GM08714 (cell line): ENCODE data around the gene GPR107.

Experiments
- H3K4me3 ChIP-seq: fragments of 200-500 bp; sonication (Bioruptor generic); 2 replicates; pipeline ENCODE4 v1.5.1; 2014; ENCODE audit warnings: mild to moderate bottlenecking, low read length, inconsistent platforms
- ZNF274 ChIP-seq: IDR thresholded peaks from 2 replicates; pipeline ENCODE4 v1.6.1; 2012; ENCODE audit warnings: mild to moderate bottlenecking, low read depth, low read length

Gene GPR107

DNA sequence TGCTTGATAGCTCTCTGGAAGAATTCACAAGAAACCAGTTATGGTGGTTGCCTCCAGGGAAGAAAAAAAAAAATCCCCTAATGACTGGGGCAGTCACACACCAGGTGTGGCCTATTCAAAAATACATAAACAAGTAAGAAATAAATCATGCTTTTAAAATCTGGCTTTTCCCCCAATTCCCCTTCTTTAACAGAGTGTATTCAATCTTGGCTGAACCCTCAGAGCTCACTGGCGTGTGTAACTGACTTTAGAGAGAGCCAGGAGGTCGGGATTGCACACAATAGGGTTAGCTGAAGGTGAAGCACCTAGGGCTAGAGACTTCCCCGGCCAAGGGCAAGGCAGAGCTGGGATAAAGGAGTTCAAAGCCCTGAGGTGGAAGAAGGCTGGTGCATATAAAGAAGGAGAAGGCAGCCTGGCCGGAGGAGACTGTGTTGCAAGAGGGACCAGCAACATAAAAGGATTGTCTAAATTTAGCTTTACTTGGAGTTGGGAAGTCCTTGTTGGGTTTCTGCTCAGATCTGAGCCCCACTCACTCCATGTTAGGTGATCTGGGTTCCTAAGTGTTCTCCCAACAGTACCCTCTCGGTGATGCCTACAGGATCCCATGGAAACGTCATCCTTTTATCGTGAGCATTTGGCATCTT, 30.4 kb upstream of the GPR107 start:
- TF ChIP-seq ZNF274: no peak
- H3K4me3 ChIP-seq: peak overlapping the region; percentile 40; the same call in 1 of the 2 replicates

DNA sequence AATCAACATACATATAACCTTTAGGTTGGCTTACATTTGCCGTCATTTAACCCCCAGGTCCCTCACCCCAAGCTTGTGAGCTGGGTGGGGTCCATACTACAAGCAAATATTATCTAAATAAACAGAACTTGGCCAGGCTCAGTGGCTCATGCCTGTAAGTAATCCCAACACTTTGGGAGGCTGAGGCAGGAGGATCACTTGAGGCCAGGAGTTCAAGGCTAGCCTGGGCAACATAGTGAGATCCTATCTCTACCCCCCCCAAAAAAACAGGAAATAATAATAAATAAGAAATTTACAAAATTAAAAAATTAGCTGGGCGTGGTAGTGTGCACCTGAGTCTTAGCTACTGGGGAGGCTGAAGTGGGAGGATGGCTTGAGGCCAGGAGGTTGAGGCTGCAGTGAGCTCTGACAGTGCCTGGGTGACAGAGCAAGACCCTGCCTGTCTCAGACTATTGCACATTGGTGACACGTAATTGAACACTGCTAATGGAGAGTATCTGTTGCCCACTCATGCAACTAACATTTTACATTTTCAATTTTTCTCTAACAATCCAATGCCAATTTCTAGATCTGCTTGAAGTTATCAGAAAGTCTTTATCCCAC, 29.6 kb upstream of the GPR107 start:
- H3K4me3 ChIP-seq: peak overlapping the region; percentile 40; the same call in 1 of the 2 replicates
- no peak for TF ChIP-seq ZNF274

DNA sequence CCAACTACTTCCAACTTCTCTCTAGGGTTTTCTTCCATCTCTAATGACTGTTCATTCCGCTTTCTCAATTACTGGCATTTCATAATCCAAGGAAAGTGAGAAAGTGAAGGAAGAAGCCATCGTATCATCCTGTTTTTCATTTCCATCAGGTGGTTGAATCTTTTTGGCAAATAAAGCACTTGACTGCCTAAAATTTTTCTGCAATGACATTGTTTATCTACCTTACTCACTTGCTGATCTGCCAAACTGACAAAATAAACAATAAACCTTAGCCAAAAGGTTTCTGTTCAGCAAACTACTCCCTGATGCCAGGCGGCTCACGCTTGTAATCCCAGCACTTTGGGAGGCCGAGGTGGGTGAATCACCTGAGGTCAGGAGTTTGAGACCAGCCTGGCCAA, 29.1 kb upstream of the GPR107 start:
- no peak overlapping the region for H3K4me3 ChIP-seq
- no peak for TF ChIP-seq ZNF274

DNA sequence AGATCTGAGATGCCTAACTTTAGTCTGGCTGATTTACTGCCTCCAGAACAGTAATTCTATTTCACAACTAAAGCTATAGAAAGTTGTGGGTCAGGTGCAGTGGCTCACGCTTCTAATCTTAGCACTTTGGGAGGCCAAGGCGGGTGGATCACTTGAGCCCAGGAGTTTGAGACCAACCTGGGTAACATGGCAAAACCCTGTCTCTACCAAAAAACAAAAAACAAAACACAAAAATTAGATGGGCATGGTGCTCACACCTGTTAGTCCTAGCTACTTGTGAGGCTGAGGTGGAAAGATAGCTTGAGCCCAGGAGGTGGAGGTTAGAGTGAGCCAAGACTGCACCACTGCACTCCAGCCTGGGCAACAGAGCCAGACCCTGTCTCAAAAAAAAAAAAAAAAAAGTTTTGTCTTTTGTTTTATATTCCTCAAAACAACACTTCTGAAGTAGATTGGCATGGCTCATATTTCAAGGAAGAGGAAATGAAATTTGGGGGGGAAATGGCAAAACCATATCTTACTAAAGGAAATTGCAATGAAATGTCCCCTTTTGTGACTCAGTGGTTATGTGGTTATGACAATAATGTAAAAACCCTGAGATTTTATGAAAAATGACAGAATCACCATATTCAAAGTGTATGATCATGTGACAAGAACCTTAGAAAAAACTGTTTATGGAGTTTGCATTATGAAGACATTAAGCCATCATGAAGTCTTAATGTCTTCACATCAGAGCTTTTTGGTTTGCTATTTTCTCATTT, 26.9 kb upstream of the GPR107 start:
- H3K4me3 ChIP-seq: no peak overlapping the region
- TF ChIP-seq ZNF274: no peak

DNA sequence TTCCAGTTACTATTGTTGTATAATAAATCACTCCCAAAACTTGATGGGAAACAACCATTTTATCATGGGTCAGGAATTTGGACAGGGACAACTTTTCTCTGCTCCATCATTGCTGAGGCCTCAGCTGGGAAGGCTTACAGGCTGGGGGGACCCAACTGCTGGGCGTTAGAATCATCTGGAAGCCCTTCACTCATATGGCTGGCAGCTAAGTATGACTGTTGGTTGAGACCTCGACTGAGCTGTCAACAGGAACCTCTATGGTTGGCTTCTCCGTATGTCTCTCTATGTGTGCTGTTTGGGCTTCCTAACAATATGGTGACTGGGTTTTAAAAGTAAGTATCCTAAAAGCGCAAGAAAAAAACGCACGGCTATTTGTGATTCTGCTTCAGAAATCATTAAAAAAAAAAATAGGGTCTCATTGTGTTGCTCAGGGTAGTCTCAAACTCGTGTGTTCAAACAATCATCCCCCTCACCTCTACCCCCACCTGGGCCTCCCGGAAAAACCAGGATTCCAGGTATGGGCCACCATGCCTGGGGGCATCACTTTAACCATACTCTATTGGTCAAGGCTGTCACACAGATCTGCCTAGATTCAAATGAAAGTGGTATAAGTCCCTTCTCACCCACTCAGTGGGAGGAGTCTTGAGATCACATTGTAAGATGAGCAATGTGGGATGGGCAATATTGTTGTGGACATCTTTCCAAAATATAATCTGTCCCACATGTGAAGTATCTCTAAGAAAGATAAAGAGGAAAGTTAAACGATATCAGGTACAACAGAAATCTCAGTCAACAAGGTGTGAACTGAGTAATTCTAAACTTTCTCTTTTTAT, 26.0 kb upstream of the GPR107 start:
- H3K4me3 ChIP-seq: peak overlapping the region; percentile 21; the same call in 1 of the 2 replicates
- no peak for TF ChIP-seq ZNF274

DNA sequence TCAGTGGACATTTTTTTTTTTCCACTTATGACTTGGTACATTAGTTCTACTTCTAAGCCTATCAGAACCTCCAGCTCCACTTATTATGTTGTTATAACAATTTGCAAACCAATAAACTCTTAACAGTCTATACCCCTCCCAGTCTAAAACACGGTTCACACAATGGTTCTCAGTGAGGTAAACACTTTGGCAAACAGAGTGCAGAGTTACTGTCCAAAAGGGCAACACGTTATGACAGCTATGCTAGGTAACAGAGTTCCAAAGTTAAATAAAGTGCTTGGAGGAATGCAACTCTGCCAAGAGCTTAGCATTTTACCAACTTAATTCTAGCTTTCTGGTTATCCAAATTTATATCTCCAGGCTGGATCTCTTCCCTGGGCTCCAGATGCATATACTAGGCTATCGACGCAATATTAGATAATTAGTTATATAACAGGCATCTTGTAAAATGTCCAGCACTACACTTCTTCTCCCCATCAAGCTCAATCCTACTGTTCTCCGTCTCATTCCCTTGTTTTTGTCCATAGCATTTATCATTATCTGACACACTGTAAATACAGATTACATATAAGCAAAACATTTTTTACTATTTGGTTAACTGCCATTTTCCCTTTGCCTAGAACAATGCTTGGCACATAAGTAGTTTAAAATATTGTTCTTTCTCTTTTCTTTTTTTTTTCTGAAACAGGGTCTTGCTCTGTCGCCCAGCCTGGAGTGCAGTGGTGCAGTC, 25.0 kb upstream of the GPR107 start:
- TF ChIP-seq ZNF274: no peak
- H3K4me3 ChIP-seq: no peak overlapping the region; the same call in 1 of the 2 replicates

DNA sequence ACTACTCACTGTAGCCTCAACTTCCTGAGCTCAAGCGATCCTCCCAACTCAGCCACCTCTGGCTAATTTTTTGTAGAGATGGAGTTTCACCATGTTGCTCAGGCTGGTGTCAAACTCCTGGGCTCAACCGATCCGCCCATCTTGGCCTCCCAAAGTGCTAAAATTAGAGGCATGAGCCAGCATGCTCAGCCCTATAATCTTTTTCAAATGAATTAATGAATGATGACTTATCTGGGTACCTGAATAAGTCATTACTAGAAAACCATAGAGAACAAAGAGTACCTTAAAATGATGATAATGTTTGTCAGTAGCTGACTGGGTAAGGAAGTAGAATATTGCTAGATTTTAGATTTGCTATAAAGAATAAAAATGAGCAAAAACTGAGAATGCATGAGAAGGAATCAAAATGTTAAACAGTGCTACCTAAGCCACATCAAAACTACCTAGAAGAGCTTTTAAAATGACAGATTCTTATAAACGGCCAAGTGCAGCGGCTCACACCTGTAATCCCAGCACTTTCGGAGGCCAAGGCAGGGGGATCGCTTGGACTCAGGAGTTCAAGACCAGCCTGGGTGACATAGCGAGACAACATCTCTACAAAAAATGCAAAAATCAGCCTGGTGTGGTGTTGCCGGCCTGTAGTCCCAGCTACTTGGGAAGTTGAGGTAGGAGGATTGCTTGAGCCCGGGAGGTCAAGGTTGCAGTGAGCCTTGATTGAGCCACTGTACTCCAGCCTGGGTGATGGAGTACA, 24.3 kb upstream of the GPR107 start:
- H3K4me3 ChIP-seq: peak overlapping the region; percentile 11; the same call in 1 of the 2 replicates
- no peak for TF ChIP-seq ZNF274

DNA sequence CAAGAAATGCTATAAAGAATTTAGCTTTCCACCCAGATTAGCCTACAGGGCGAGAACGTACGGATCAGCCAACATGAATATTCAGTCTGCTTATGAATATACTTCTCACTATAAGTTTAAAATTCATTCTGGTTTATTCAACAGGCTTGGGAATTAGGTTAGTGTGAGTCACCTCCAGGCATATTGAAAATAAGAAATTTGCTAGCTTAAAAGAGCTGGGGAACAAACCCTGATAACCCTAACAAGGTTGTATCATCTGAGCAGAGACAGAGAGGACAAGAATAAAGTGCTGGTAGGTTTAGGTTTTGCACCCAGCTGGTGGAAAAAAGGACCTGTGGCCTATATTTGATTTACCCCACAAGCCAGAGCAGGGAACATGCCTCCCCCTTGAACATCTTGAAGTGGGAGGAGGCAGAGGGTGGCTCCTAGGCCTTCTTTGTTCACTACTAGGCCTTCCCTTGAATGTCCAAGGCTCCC, 23.0 kb upstream of the GPR107 start:
- TF ChIP-seq ZNF274: no peak
- no peak overlapping the region; the same call in 1 of the 2 replicates for H3K4me3 ChIP-seq

DNA sequence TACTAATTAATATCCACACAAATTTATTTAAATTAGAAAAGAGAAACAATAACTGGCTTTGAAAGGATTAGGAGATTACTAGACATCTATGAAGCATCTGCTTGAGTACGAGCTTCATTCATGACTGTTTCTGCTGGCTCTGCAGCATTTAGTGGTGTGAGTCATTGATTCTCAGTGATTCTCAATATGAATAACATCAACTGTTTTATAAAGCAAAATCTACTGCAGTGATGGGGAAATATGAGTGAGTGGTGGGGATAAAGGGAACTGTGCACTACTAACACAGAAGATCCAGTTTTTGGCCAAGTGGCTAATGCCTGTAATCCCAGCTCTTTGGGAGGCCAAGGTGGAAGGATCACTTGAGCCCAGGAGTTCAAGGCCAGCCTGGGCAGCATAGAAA, 19.1 kb upstream of the GPR107 start:
- peak overlapping the region; percentile 2; the same call in 1 of the 2 replicates for H3K4me3 ChIP-seq
- no peak for TF ChIP-seq ZNF274

DNA sequence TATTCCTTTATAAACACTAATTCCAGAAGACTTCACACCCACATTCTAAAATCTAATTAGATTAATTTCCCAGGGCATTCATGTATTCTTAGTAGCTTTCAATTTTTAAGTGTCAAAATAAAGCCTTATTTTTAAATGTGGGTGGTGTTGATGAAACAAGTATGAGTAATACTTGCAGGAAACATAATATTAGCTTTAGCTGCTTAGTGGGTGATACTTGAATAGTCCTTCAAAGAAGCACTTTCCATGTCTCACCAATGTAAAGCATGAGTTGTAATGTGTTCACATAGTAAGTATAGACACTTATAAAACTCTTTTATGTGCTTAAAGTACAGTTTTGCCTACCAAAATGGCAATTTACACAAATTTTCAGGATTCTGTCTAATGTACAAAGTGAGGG, 17.6 kb upstream of the GPR107 start:
- H3K4me3 ChIP-seq: peak overlapping the region; percentile 53; the same call in 1 of the 2 replicates
- no peak for TF ChIP-seq ZNF274

DNA sequence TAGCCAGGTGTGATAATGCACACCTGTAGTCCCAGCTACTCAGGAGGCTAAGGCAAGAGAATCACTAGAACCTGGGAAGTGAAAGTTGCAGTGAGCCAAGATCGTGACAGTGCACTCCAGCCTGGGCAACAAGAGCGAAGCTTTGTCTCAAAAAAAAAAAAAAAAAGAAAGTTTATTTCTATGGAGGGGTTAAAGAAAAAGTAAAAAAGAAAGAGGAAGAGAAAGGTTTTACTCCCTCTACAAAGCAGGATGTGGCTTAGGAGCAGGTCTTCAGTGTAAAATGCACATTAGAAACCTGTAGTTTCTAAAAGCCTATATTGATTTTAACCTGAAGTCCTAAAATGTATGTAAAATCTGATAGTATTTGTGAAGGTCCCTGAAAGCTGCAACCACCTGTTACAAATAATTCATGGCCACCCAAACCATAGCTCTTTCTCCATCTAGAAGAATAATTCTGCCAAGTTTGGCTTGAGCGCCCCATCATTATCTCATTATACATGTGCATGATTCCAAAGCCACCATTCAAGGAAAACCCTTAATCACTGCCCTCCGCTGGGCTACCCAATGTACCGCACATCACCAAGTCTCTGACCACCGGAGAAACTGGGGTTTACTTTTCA, 14.1 kb upstream of the GPR107 start:
- TF ChIP-seq ZNF274: no peak
- peak overlapping the region; percentile 94 for H3K4me3 ChIP-seq

DNA sequence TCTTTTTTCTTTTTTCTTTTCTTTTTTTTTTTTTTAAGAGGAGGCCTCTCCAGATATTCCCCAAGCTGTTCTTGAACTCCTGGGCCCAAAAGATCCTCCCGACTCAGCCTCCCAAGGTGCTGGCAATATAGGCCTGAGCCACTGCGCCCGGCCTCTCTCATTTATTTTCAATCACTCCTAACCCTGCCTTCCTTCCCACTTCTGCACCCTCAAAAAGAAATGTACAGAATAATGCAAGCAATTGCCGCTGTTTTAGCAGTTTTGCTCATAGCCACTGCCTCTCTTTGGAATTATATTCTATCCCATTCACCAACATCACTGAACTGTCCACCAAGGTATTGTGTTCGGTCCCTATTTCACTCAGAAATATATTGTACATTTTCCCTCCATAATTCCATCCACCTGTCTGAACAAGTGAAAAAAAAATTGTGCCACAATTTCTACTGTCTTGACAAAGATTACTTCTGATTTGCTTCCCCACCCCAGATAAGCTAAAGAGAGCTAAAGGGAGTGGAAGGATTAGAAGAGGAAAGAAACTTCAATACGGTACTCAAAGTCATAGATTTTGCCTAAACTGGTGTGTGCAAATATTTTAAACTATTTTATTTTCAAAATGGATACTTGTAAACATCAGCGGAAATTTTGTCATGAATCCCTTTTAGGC, 12.6 kb upstream of the GPR107 start:
- H3K4me3 ChIP-seq: peak overlapping the region; percentile 94
- no peak for TF ChIP-seq ZNF274
